Measurements from ENCODE around the gene DCAF7. TPM values are rescaled to one million over a fixed set of nuclear protein-coding genes. Genes with fewer than 3 reads are reported as not detected.

The DCAF7 gene
- total and polyA plus RNA-seq, 2 of the 4 experiments (the other 2 are of a cell fraction), result 40.9 to 52.8 TPM

DNA sequence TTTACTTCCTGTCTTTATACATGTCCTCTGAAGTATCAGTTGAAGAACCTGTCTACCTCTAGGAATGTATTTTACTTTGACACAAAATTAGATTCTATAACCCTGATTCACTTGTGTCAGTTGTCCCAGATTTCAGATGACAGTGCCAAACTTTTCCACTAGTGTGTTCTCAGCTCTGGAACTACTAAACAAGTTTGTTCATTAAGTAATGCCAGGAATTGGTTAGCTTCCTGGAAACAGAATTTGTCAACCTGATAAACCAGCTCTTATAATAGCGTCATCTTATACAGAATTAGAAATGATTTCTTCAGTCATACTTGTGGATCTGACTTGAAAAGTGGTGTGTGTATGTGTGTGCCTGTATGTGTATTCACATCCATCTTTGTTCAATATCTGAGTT, 79.3 kb downstream of the DCAF7 start:
- ChIA-PET CTCF (no interaction called here), POLR2A (ENCODE audit: unreplicated experiment) (no interaction called here)
- Histone ChIP-seq H2BK120ac (ENCODE audit: low read depth, low read length) (no peak overlapping the region), H4K8ac (ENCODE audit: low read depth in 2 of 2, low read length in 2 of 2) (no peak overlapping the region), H3K23ac (ENCODE audit: low read depth, low read length) (no peak overlapping the region), H3K79me1 (ENCODE audit: low read depth in 1 of 2, low read length in 2 of 2) (peaks cover 26 to 75% of the 10 kb centered on the region in 2 experiments), H3K9me3 (ENCODE audit: control insufficient read depth, insufficient read depth, low read length) (no peaks in the 10 kb centered on the region), H3K4me3 (ENCODE audit: insufficient read depth, low read depth, low read length) (no peak overlapping the region), H3K18ac (ENCODE audit: low read depth, low read length) (no peak overlapping the region), H3K14ac (replicated peaks; ENCODE audit: low read depth, low read length) (no peak overlapping the region), H4K91ac (ENCODE audit: insufficient read depth, low read depth, low read length) (no peak overlapping the region), H3K9ac (ENCODE audit: low read depth, low read length) (no peak overlapping the region), H2BK5ac (ENCODE audit: low read depth, low read length, poor library complexity, severe bottlenecking) (no peak overlapping the region), H4K5ac (ENCODE audit: low read depth, low read length) (no peak overlapping the region), H2AFZ (replicated peaks; ENCODE audit: low read length, poor library complexity) (no peak overlapping the region), H2BK15ac (ENCODE audit: low read depth, low read length) (no peak overlapping the region), H3K4ac (ENCODE audit: low read depth, low read length) (no peak overlapping the region), H4K20me1 (ENCODE audit: insufficient read depth, low read length) (peaks cover 10% of the 10 kb centered on the region; the same call in 1 of the 2 replicates), H3K4me1 (ENCODE audit: control insufficient read depth, insufficient read depth, low read length) (peaks cover 5% of the 10 kb centered on the region), H3K4me2 (ENCODE audit: low read depth, low read length) (no peak overlapping the region), H2BK20ac (ENCODE audit: low read depth, low read length) (no peak overlapping the region), H2AK5ac (ENCODE audit: low read depth, low read length) (no peak overlapping the region), H3K56ac (ENCODE audit: extremely low read depth, insufficient read depth, low read length) (no peak overlapping the region), H3K27ac (ENCODE audit: insufficient read depth, low read length) (no peak overlapping the region), H3K27me3 (ENCODE audit: control insufficient read depth, insufficient read depth, low read length) (no peaks in the 10 kb centered on the region), H3K9me1 (ENCODE audit: insufficient read depth, low read length) (0 out of 2 replicates have a peak, but pooled peaks cover 7% of the 10 kb centered on the region), H3K36me3 (ENCODE audit: control insufficient read depth, insufficient read depth, low read length) (peaks cover 8% of the 10 kb centered on the region), H2AK9ac (replicated peaks; ENCODE audit: low read depth, low read length, poor library complexity) (no peak overlapping the region)
- in situ Hi-C loops (cut with MboI; ENCODE audit: low sequenced_read_pairs) (no loop called here), intact Hi-C loops (cut with micrococcal nuclease) (loop anchor here (2.0 to 5.0 kb wide), 2 partner anchors 13 to 48 kb away; no protein-coding TSS in a partner anchor), dilution Hi-C loops (cut with HindIII; ENCODE audit: low sequenced_read_pairs, unreplicated experiment) (no loop called here)
- no peak for DNase-seq
- no CpG with 5 or more reads among the region's 1 CpG for WGBS, 2 experiments (ENCODE audit: extremely low coverage in 2 of 2, insufficient read length in 1 of 2)
- TF ChIP-seq CHD1 (IDR thresholded peaks at IDR 0.05; ENCODE audit: low read depth, low read length) (no peak), RAD21 (IDR thresholded peaks at IDR 0.05; ENCODE audit: low read length) (no peak), MXI1 (IDR thresholded peaks at IDR 0.05; ENCODE audit: borderline replicate concordance, low read depth, low read length) (no peak), RCOR1 (IDR thresholded peaks at IDR 0.05; ENCODE audit: insufficient replicate concordance, low read length) (no peak), BHLHE40 (IDR thresholded peaks at IDR 0.05; ENCODE audit: low read depth, low read length) (no peak), CTCF (conservative IDR thresholded peaks at IDR 0.05; ENCODE audit: low read depth, low read length) (no peak), NFE2L2 (IDR thresholded peaks at IDR 0.05; ENCODE audit: low read depth, low read length) (no peak), MAFK (IDR thresholded peaks at IDR 0.05; ENCODE audit: low read depth, low read length) (no peak), FOS (IDR thresholded peaks at IDR 0.05; ENCODE audit: low read depth, low read length) (no peak), POLR2A (IDR thresholded peaks at IDR 0.05; ENCODE audit: low read depth, low read length) (no peak), SMC3 (IDR thresholded peaks at IDR 0.05; ENCODE audit: low read depth, low read length) (no peak), MAZ (IDR thresholded peaks at IDR 0.05; ENCODE audit: borderline replicate concordance, low read depth, low read length) (no peak), RFX5 (IDR thresholded peaks at IDR 0.05; ENCODE audit: low read depth, low read length) (no peak), USF2 (IDR thresholded peaks at IDR 0.05; ENCODE audit: low read depth, low read length) (no peak), CEBPB (IDR thresholded peaks at IDR 0.05; ENCODE audit: low read depth, low read length) (no peak)
- TF ChIP-seq, protein P1, sequence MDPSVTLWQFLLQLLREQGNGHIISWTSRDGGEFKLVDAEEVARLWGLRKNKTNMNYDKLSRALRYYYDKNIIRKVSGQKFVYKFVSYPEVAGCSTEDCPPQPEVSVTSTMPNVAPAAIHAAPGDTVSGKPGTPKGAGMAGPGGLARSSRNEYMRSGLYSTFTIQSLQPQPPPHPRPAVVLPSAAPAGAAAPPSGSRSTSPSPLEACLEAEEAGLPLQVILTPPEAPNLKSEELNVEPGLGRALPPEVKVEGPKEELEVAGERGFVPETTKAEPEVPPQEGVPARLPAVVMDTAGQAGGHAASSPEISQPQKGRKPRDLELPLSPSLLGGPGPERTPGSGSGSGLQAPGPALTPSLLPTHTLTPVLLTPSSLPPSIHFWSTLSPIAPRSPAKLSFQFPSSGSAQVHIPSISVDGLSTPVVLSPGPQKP (IDR thresholded peaks at IDR 0.05; ENCODE audit: borderline replicate concordance, low read depth, low read length), result no peak
- BruUV-seq (replicated peaks), result no TSS peak
- ATAC-seq (ENCODE audit: low read depth), result no peak

All from IMR-90 (cell line).